IMR-90 (cell line): Measurements from ENCODE around the gene SYCP3. TPM values are rescaled to one million over a fixed set of nuclear protein-coding genes. Genes with fewer than 3 reads are reported as not detected.
A peak's percentile ranks its signal among the peaks of the same experiment; 100 is the strongest.

ENCODE experiments used
- ATAC-seq: fragments of 200-7000 bp; cut with Tn5 transposase; 2 replicates; pipeline ENCODE4 v1.9.1; 2020; ENCODE audit warnings: low read depth, mild to moderate bottlenecking, moderate library complexity
- BruUV-seq: library from RNA; stranded (reverse); fragments of 400-500 nt; replicated peaks from 2 replicates; lab custom pipeline; 2021; lab: Mats Ljungman, UMichigan
- CTCF ChIA-PET: fragments of 300-600 bp; formaldehyde crosslinking; extraction: SDS; loops from one replicate; lab custom pipeline; 2021; ENCODE audit warnings: antibody characterized with exemption; lab: Yijun Ruan, JAX
- POLR2A ChIA-PET: fragments of 300-600 bp; sonication (Branson Sonifier 250); formaldehyde crosslinking; loops from one replicate; lab custom pipeline; 2022; ENCODE audit warnings: antibody characterized with exemption; ENCODE audit not compliant: unreplicated experiment; lab: Charles Lee
- DNase-seq: peaks from one replicate; pipeline ENCODE4 v3.0.0; 2013
- H2AFZ ChIP-seq: replicated peaks from 2 replicates; pipeline ENCODE3; 2013; ENCODE audit warnings: low read length, mild to moderate bottlenecking; ENCODE audit not compliant: poor library complexity
- H2AK5ac ChIP-seq: 2 replicates; pipeline ENCODE4 v1.6.1; 2013; ENCODE audit warnings: low read depth, low read length, inconsistent platforms
- H2AK9ac ChIP-seq: replicated peaks from 2 replicates; pipeline ENCODE3; 2013; ENCODE audit warnings: mild to moderate bottlenecking, low read depth, low read length, moderate library complexity; ENCODE audit not compliant: poor library complexity
- H2BK120ac ChIP-seq: 2 replicates; pipeline ENCODE4 v1.6.1; 2013; ENCODE audit warnings: low read depth, low read length, inconsistent platforms
- H2BK15ac ChIP-seq: 3 replicates; pipeline ENCODE4 v1.6.1; 2013; ENCODE audit warnings: low read depth, low read length, inconsistent platforms
- H2BK20ac ChIP-seq: 2 replicates; pipeline ENCODE4 v1.6.1; 2013; ENCODE audit warnings: low read depth, mild to moderate bottlenecking, inconsistent platforms, low read length, moderate library complexity
- H2BK5ac ChIP-seq: 2 replicates; pipeline ENCODE4 v1.6.1; 2013; ENCODE audit warnings: mild to moderate bottlenecking, low read depth, low read length, inconsistent platforms; ENCODE audit not compliant: poor library complexity, severe bottlenecking
- H3K14ac ChIP-seq: replicated peaks from 2 replicates; pipeline ENCODE4 v1.6.1; 2013; ENCODE audit warnings: low read depth, low read length, inconsistent platforms
- H3K18ac ChIP-seq: 2 replicates; pipeline ENCODE4 v1.6.1; 2013; ENCODE audit warnings: low read depth, low read length, control low read depth
- H3K23ac ChIP-seq: 2 replicates; pipeline ENCODE4 v1.6.1; 2013; ENCODE audit warnings: low read depth, low read length, inconsistent platforms
- H3K27ac ChIP-seq: 2 replicates; pipeline ENCODE4 v1.5.1; 2013; ENCODE audit warnings: mild to moderate bottlenecking, control low read depth, low read length; ENCODE audit not compliant: insufficient read depth
- H3K27me3 ChIP-seq: 2 replicates; pipeline ENCODE4 v1.6.1; 2013; ENCODE audit warnings: low read length; ENCODE audit not compliant: control insufficient read depth, insufficient read depth
- H3K36me3 ChIP-seq: 2 replicates; pipeline ENCODE4 v1.6.1; 2013; ENCODE audit warnings: low read length, mixed read lengths; ENCODE audit not compliant: control insufficient read depth, insufficient read depth
- H3K4ac ChIP-seq: 2 replicates; pipeline ENCODE4 v1.6.1; 2013; ENCODE audit warnings: low read depth, low read length, inconsistent platforms
- H3K4me1 ChIP-seq: 2 replicates; pipeline ENCODE4 v1.6.1; 2013; ENCODE audit warnings: low read length, mixed read lengths; ENCODE audit not compliant: control insufficient read depth, insufficient read depth
- H3K4me2 ChIP-seq: 2 replicates; pipeline ENCODE4 v1.6.1; 2013; ENCODE audit warnings: low read depth, mild to moderate bottlenecking, control low read depth, low read length, moderate library complexity
- H3K4me3 ChIP-seq: 2 replicates; pipeline ENCODE4 v1.5.1; 2013; ENCODE audit warnings: low read depth, mild to moderate bottlenecking, control low read depth, low read length, moderate library complexity; ENCODE audit not compliant: insufficient read depth
- H3K56ac ChIP-seq: 2 replicates; pipeline ENCODE4 v1.6.1; 2013; ENCODE audit warnings: low read length, inconsistent platforms; ENCODE audit not compliant: insufficient read depth; ENCODE audit errors: extremely low read depth
- H3K79me1 ChIP-seq, 2 experiments: 2 replicates each; pipeline ENCODE4 v1.6.1; 2013; ENCODE audit warnings: low read length in 2 of 2, inconsistent platforms in 1 of 2, low read depth in 1 of 2
- H3K9ac ChIP-seq: 2 replicates; pipeline ENCODE4 v1.6.1; 2013; ENCODE audit warnings: low read depth, low read length, control low read depth
- H3K9me1 ChIP-seq: 2 replicates; pipeline ENCODE4 v1.6.1; 2013; ENCODE audit warnings: low read length, inconsistent platforms; ENCODE audit not compliant: insufficient read depth
- H3K9me3 ChIP-seq: 2 replicates; pipeline ENCODE4 v1.6.1; 2013; ENCODE audit warnings: low read length; ENCODE audit not compliant: control insufficient read depth, insufficient read depth
- H4K20me1 ChIP-seq: 2 replicates; pipeline ENCODE4 v1.6.1; 2013; ENCODE audit warnings: low read length, inconsistent platforms; ENCODE audit not compliant: insufficient read depth
- H4K5ac ChIP-seq: 2 replicates; pipeline ENCODE4 v1.6.1; 2013; ENCODE audit warnings: mild to moderate bottlenecking, low read depth, low read length, control low read depth
- H4K8ac ChIP-seq, 2 experiments: 2 replicates each; pipeline ENCODE4 v1.6.1; 2013; ENCODE audit warnings: low read depth in 2 of 2, low read length in 2 of 2, control low read depth in 1 of 2, inconsistent platforms in 1 of 2
- H4K91ac ChIP-seq: 2 replicates; pipeline ENCODE4 v1.6.1; 2013; ENCODE audit warnings: low read depth, low read length, inconsistent platforms; ENCODE audit not compliant: insufficient read depth
- BHLHE40 ChIP-seq: fragments of 150-350 bp; IDR thresholded peaks from 2 replicates; pipeline ENCODE4 v1.6.1; 2016; ENCODE audit warnings: mild to moderate bottlenecking, low read depth, low read length
- CEBPB ChIP-seq: IDR thresholded peaks from 2 replicates; pipeline ENCODE4 v1.6.1; 2012; ENCODE audit warnings: low read depth, low read length, improper control_type of control experiment
- CHD1 ChIP-seq: IDR thresholded peaks from 2 replicates; pipeline ENCODE4 v1.6.1; 2012; ENCODE audit warnings: low read depth, low read length, improper control_type of control experiment
- MAFK ChIP-seq: IDR thresholded peaks from 2 replicates; pipeline ENCODE4 v1.6.1; 2012; ENCODE audit warnings: low read depth, low read length, improper control_type of control experiment
- MAZ ChIP-seq: IDR thresholded peaks from 2 replicates; pipeline ENCODE4 v1.6.1; 2012; ENCODE audit warnings: low read depth, mild to moderate bottlenecking, low read length, improper control_type of control experiment, moderate library complexity, borderline replicate concordance
- MXI1 ChIP-seq: IDR thresholded peaks from 2 replicates; pipeline ENCODE4 v1.6.1; 2012; ENCODE audit warnings: low read depth, mild to moderate bottlenecking, low read length, moderate library complexity, borderline replicate concordance
- NFE2L2 ChIP-seq: fragments of 150-350 bp; IDR thresholded peaks from 2 replicates; pipeline ENCODE4 v1.6.1; 2016; ENCODE audit warnings: low read depth, mild to moderate bottlenecking, low read length
- RFX5 ChIP-seq: IDR thresholded peaks from 2 replicates; pipeline ENCODE4 v1.8.0; 2012; ENCODE audit warnings: low read depth, mild to moderate bottlenecking, low read length, moderate library complexity
- SMC3 ChIP-seq: fragments of 150-350 bp; IDR thresholded peaks from 2 replicates; pipeline ENCODE4 v1.6.1; 2016; ENCODE audit warnings: low read depth, mild to moderate bottlenecking, antibody characterized with exemption, low read length, moderate library complexity
- WGBS, 2 experiments: methylation state at CpG; one replicate each; pipeline versions ENCODE4 v1.1.5 to v1.1.7; 2013; ENCODE audit warnings: missing lambda C conversion rate in 2 of 2; ENCODE audit not compliant: insufficient read length in 1 of 2; ENCODE audit errors: extremely low coverage in 2 of 2; 5-methylcytosine and 5-hydroxymethylcytosine counted together
- dilution Hi-C: fragments of 300-500 bp; cut with HindIII; formaldehyde crosslinking; loops from one replicate; pipeline ENCODE4 v1.14.3; 2018; ENCODE audit warnings: low sequenced_read_pairs; ENCODE audit not compliant: unreplicated experiment
- in situ Hi-C: fragments of 300-500 bp; cut with MboI; formaldehyde crosslinking; loops from 3 replicates; pipeline ENCODE4 v1.14.3; 2019; ENCODE audit warnings: low sequenced_read_pairs, inconsistent platforms, mixed read lengths
- intact Hi-C: fragments of 100-400 bp; cut with micrococcal nuclease; formaldehyde crosslinking; loops from 2 replicates; pipeline ENCODE4 v1.10.0; 2022
- polyA plus RNA-seq, 3 experiments: library from polyadenylated mRNA; depleted of rRNA; stranded (reverse); fragments of >200 nt; gene quantifications; 2 replicates each; pipeline ENCODE4 v1.2.3, GENCODE V29; 2012; ENCODE audit warnings: low replicate concordance in 1 of 3
- total RNA-seq: library from RNA; depleted of rRNA; stranded (reverse); fragments of >200 nt; gene quantifications from 2 replicates; pipeline ENCODE4 v1.2.3, GENCODE V29; 2012
- TF ChIP-seq, protein P1 (sequence below): fragments of 150-350 bp; IDR thresholded peaks from 2 replicates; pipeline ENCODE4 v1.6.1; 2017; ENCODE audit warnings: mild to moderate bottlenecking, antibody characterized with exemption, low read length, low read depth
- TF ChIP-seq, protein P2 (sequence below): conservative IDR thresholded peaks from 2 replicates; pipeline ENCODE4 v1.5.1; 2012; ENCODE audit warnings: mild to moderate bottlenecking, low read depth, low read length, improper control_type of control experiment

The SYCP3 gene
- total and polyA plus RNA-seq, 2 of the 4 experiments (the other 2 are of a cell fraction), result 0.07 TPM; not detected in 1

GRCh38 chr12:101694297-101694848 is 44.9 kb downstream of the SYCP3 start:
- ChIA-PET CTCF (no interaction called here), POLR2A (no interaction called here)
- H3K4me2 ChIP-seq, result no peak overlapping the region
- BruUV-seq, result no TSS peak
- H4K5ac ChIP-seq, result no peak overlapping the region
- no peak overlapping the region for H2AFZ ChIP-seq
- H3K4me3 ChIP-seq, result no peak overlapping the region
- H3K36me3 ChIP-seq, result no peaks in the 10 kb centered on the region
- no peak overlapping the region for H4K8ac ChIP-seq
- no peak overlapping the region for H2BK120ac ChIP-seq
- ATAC-seq, result no peak
- no peak overlapping the region for H2AK9ac ChIP-seq
- no peak for TF ChIP-seq SMC3
- no peak for TF ChIP-seq CEBPB
- TF ChIP-seq MAFK, result no peak
- TF ChIP-seq MAZ, result no peak
- TF ChIP-seq MXI1, result no peak
- TF ChIP-seq, protein P1, sequence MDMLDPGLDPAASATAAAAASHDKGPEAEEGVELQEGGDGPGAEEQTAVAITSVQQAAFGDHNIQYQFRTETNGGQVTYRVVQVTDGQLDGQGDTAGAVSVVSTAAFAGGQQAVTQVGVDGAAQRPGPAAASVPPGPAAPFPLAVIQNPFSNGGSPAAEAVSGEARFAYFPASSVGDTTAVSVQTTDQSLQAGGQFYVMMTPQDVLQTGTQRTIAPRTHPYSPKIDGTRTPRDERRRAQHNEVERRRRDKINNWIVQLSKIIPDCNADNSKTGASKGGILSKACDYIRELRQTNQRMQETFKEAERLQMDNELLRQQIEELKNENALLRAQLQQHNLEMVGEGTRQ, result no peak
- TF ChIP-seq RFX5, result no peak
- TF ChIP-seq NFE2L2, result no peak
- no peak for TF ChIP-seq CHD1
- TF ChIP-seq BHLHE40, result no peak
- TF ChIP-seq, protein P2, sequence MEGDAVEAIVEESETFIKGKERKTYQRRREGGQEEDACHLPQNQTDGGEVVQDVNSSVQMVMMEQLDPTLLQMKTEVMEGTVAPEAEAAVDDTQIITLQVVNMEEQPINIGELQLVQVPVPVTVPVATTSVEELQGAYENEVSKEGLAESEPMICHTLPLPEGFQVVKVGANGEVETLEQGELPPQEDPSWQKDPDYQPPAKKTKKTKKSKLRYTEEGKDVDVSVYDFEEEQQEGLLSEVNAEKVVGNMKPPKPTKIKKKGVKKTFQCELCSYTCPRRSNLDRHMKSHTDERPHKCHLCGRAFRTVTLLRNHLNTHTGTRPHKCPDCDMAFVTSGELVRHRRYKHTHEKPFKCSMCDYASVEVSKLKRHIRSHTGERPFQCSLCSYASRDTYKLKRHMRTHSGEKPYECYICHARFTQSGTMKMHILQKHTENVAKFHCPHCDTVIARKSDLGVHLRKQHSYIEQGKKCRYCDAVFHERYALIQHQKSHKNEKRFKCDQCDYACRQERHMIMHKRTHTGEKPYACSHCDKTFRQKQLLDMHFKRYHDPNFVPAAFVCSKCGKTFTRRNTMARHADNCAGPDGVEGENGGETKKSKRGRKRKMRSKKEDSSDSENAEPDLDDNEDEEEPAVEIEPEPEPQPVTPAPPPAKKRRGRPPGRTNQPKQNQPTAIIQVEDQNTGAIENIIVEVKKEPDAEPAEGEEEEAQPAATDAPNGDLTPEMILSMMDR, result no peak
- WGBS, 2 experiments, result no CpG with 5 or more reads among the region's 2 CpGs
- peaks cover 7% of the 10 kb centered on the region for H3K4me1 ChIP-seq
- H2BK15ac ChIP-seq, result no peak overlapping the region
- H3K9ac ChIP-seq, result no peak overlapping the region
- no peak overlapping the region for H3K27ac ChIP-seq
- intact Hi-C loops, result no loop called here
- peaks cover 0 to 5% of the 10 kb centered on the region in 2 experiments; a peak in 2 of 4 replicates for H3K79me1 ChIP-seq
- H3K9me3 ChIP-seq, result peaks cover 2% of the 10 kb centered on the region
- H2AK5ac ChIP-seq, result no peak overlapping the region
- H2BK20ac ChIP-seq, result no peak overlapping the region
- H3K9me1 ChIP-seq, result no peaks in the 10 kb centered on the region
- dilution Hi-C loops, result no loop called here
- no peaks in the 10 kb centered on the region for H3K27me3 ChIP-seq
- no peaks in the 10 kb centered on the region for H4K20me1 ChIP-seq
- no peak overlapping the region for H3K18ac ChIP-seq
- no peak overlapping the region for H3K23ac ChIP-seq
- H2BK5ac ChIP-seq, result no peak overlapping the region
- no peak overlapping the region for H3K4ac ChIP-seq
- no peak overlapping the region for H3K56ac ChIP-seq
- no peak overlapping the region for H3K14ac ChIP-seq
- in situ Hi-C loops, result no loop called here
- H4K91ac ChIP-seq, result no peak overlapping the region
- peak; percentile 10 for DNase-seq
